Activated CD8-positive, alpha-beta T cell treated with anti-CD3 and anti-CD28 coated beads for 36 hours (primary cell): ENCODE data around the gene VRK3. TPM values are rescaled to one million over a fixed set of nuclear protein-coding genes. Genes with fewer than 3 reads are reported as not detected.

ENCODE experiments used
- ATAC-seq: fragments of 200-7000 bp; cut with Tn5 transposase; one replicate; pipeline ENCODE4 v1.10.0; 2021; ENCODE audit warnings: mild to moderate bottlenecking, moderate library complexity
- CTCF ChIA-PET: fragments of 350-600 bp; sonication (Branson Sonifier 250); formaldehyde crosslinking; loops from one replicate; lab custom pipeline; 2021; ENCODE audit warnings: antibody characterized with exemption; lab: Charles Lee
- POLR2A ChIA-PET: fragments of 350-600 bp; sonication (Branson Sonifier 250); formaldehyde crosslinking; loops from one replicate; lab custom pipeline; 2021; ENCODE audit warnings: antibody characterized with exemption; lab: Charles Lee
- DNase-seq: peaks from one replicate; pipeline ENCODE4 v3.0.0-alpha.2; 2020
- H3K27ac Mint-ChIP-seq: one replicate; pipeline ENCODE4 v1.8.0; 2021; ENCODE audit warnings: mild to moderate bottlenecking, mixed read lengths
- H3K27me3 Mint-ChIP-seq: one replicate; pipeline ENCODE4 v1.8.0; 2021; ENCODE audit warnings: mixed read lengths
- H3K36me3 Mint-ChIP-seq: one replicate; pipeline ENCODE4 v1.8.0; 2021; ENCODE audit warnings: low read depth, mixed read lengths
- H3K4me1 Mint-ChIP-seq: one replicate; pipeline ENCODE4 v1.8.0; 2021; ENCODE audit warnings: low read depth, mixed read lengths
- H3K4me3 Mint-ChIP-seq: one replicate; pipeline ENCODE4 v1.8.0; 2021; ENCODE audit warnings: mild to moderate bottlenecking, moderate library complexity, mixed read lengths
- H3K9me3 Mint-ChIP-seq: one replicate; pipeline ENCODE4 v1.8.0; 2021; ENCODE audit warnings: mixed read lengths
- CTCF ChIP-seq: fragments of 200-600 bp; IDR thresholded peaks from one replicate; pipeline ENCODE4 v1.8.0; 2022; ENCODE audit warnings: antibody characterized with exemption, mild to moderate bottlenecking
- intact Hi-C: fragments of 100-400 bp; cut with micrococcal nuclease; formaldehyde crosslinking; loops from one replicate; pipeline ENCODE4 v1.10.0; 2022
- total RNA-seq, 2 experiments: library from RNA; stranded (reverse); gene quantifications; one replicate each; pipeline ENCODE4 v1.2.3, GENCODE V29; 2021

Gene VRK3
- total RNA-seq, 2 experiments from 2014 or later: 37.4 to 38.0 TPM

DNA sequence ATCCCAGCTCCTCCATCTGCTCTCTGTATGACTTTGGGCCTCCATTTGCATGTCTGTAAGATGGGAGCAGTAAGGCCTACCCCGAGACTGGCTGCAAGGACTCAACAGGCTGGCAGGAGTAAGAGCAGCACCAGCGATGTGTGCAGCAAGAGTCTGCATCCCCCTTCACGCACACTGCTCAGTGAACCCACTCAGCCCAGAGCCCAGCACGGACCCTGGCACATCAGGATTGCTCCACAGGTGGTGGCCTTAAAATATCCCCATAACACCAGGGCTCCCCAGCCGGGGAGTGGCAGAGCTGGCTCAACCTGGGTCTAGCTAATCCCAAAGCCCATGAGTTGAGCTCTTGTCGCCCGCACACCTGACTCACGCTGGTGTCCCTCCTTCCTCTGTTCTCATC is 23.4 kb downstream of the VRK3 start:
- Mint-ChIP-seq H3K36me3 (peaks cover 34% of the 10 kb centered on the region), H3K4me1 (peaks cover 36% of the 10 kb centered on the region), H3K27me3 (no peaks in the 10 kb centered on the region), H3K4me3 (no peak overlapping the region), H3K27ac (no peak overlapping the region), H3K9me3 (no peaks in the 10 kb centered on the region)
- DNase-seq: no peak
- ATAC-seq: no peak
- no peak for TF ChIP-seq CTCF
- intact Hi-C loops: no loop called here
- POLR2A ChIA-PET: no interaction called here
- CTCF ChIA-PET: interaction anchor here (1.5 kb wide), 1 partner anchor 63 kb away, joined by 6 read pairs; no protein-coding TSS in a partner anchor

DNA sequence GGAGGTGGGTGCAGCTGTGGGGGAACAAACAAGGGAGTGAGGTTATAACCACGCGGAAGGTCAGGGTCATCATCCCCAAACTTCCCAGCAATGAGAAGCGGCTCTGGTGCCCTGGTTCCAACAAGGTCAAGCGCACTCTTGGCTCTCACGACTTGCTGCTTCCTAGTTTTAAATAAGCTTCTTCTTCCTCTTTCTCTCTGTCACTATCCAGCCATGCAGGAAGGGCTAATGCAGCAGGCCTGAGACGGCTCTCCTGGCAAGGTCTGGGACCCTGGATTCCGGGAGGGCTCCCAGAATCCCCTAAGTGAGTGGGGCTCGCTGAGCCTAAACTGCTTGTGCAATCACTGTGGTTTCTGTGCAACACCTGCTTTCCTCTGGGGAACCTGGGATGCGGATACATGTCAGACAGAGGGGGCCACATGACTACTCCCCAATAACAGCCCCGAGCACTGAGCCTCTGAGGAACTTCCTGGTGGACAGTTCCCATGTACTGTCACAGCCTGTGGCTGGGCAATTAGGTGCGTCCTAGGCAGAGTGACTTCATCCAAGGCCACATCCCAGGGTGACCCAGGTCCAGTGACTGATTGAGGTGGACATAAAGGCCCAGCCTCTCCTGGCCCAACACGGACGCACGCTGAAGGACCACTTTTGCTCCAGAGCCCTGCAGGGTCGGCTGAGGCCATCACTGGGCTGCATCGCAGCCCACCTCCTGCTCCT is 24.2 kb downstream of the VRK3 start:
- ChIA-PET CTCF (no interaction called here), POLR2A (no interaction called here)
- H3K27ac Mint-ChIP-seq: no peak overlapping the region
- no peaks in the 10 kb centered on the region for H3K9me3 Mint-ChIP-seq
- no peaks in the 10 kb centered on the region for H3K27me3 Mint-ChIP-seq
- TF ChIP-seq CTCF: no peak
- peaks cover 36% of the 10 kb centered on the region for H3K4me1 Mint-ChIP-seq
- no peak overlapping the region for H3K4me3 Mint-ChIP-seq
- H3K36me3 Mint-ChIP-seq: peaks cover 33% of the 10 kb centered on the region
- intact Hi-C loops: no loop called here
- DNase-seq (no peak), ATAC-seq (no peak)

GRCh38 chr19:50000038-50000840 is 24.9 kb downstream of the VRK3 start:
- ATAC-seq: peak; percentile 48

GRCh38 chr19:49999371-50000010 is 25.7 kb downstream of the VRK3 start:
- ChIA-PET CTCF (no interaction called here), POLR2A (no interaction called here)
- no peak for TF ChIP-seq CTCF
- H3K9me3 Mint-ChIP-seq: no peaks in the 10 kb centered on the region
- no peak for ATAC-seq
- no peak overlapping the region for H3K4me3 Mint-ChIP-seq
- peaks cover 25% of the 10 kb centered on the region for H3K4me1 Mint-ChIP-seq
- H3K27ac Mint-ChIP-seq: no peak overlapping the region
- DNase-seq: no peak
- intact Hi-C loops: no loop called here
- H3K27me3 Mint-ChIP-seq: no peaks in the 10 kb centered on the region
- peaks cover 32% of the 10 kb centered on the region for H3K36me3 Mint-ChIP-seq

More at GRCh38 chr19:50000038-50000840, 24.9 kb downstream of the VRK3 start:
- POLR2A ChIA-PET: no interaction called here
- DNase-seq: peak; percentile 56
- Mint-ChIP-seq H3K27ac (no peak overlapping the region), H3K27me3 (no peaks in the 10 kb centered on the region), H3K4me3 (no peak overlapping the region), H3K4me1 (peaks cover 32% of the 10 kb centered on the region), H3K9me3 (no peaks in the 10 kb centered on the region), H3K36me3 (peaks cover 33% of the 10 kb centered on the region)
- no peak for TF ChIP-seq CTCF
- CTCF ChIA-PET: no interaction called here
- intact Hi-C loops: no loop called here
